Naive thymus-derived CD8-positive, alpha-beta T cell (primary cell): Measurements from ENCODE around the gene PRRX2. TPM values are rescaled to one million over a fixed set of nuclear protein-coding genes. Genes with fewer than 3 reads are reported as not detected.
A peak's percentile ranks its signal among the peaks of the same experiment; 100 is the strongest.
"Not testable (repeated sequence)": the region's sequence is repeated elsewhere in the genome, so short reads cannot be mapped to it uniquely, and the experiment has no call there.

ENCODE experiments used
- ATAC-seq, 2 donors: fragments of 150-1000 bp; cut with Tn5 transposase in 1 of 2; sonication (Bioruptor Pico), chemical (Tn5 transposase) in 1 of 2; 1 replicate in 1 of 2; 2 replicates in 1 of 2; pipeline ENCODE4 v1.10.0; 2021; ENCODE audit warnings: mild to moderate bottlenecking in 2 of 2, moderate library complexity in 2 of 2
- POLR2A ChIA-PET: fragments of 350-600 bp; sonication (Branson Sonifier 250); formaldehyde crosslinking; loops from one replicate; lab custom pipeline; 2021; ENCODE audit warnings: antibody characterized with exemption; lab: Charles Lee
- DNase-seq, 10 donors: peaks; one replicate each; pipeline versions ENCODE4 v3.0.0 to v3.0.0-alpha.2; 2020 to 2022
- H3K27ac Mint-ChIP-seq, 10 donors: one replicate each; pipeline ENCODE4 v1.8.0; 2020 to 2022; ENCODE audit warnings: mild to moderate bottlenecking in 10 of 10, mixed read lengths in 10 of 10, moderate library complexity in 4 of 10, inconsistent platforms in 1 of 10
- H3K27me3 Mint-ChIP-seq, 5 donors: one replicate each; pipeline ENCODE4 v1.8.0; 2021 to 2022; ENCODE audit warnings: mixed read lengths in 5 of 5
- H3K36me3 Mint-ChIP-seq, 3 donors: one replicate each; pipeline ENCODE4 v1.8.0; 2020 to 2022; ENCODE audit warnings: mixed read lengths in 3 of 3, mild to moderate bottlenecking in 2 of 3, inconsistent platforms in 1 of 3
- H3K4me1 Mint-ChIP-seq, 4 donors: one replicate each; pipeline ENCODE4 v1.8.0; 2021 to 2022; ENCODE audit warnings: mixed read lengths in 4 of 4
- H3K4me3 Mint-ChIP-seq, 10 donors: one replicate each; pipeline ENCODE4 v1.8.0; 2020 to 2022; ENCODE audit warnings: mild to moderate bottlenecking in 10 of 10, mixed read lengths in 10 of 10, moderate library complexity in 6 of 10, inconsistent platforms in 1 of 10
- H3K9me3 Mint-ChIP-seq, 9 donors: one replicate each; pipeline ENCODE4 v1.8.0; 2020 to 2022; ENCODE audit warnings: mixed read lengths in 9 of 9, mild to moderate bottlenecking in 3 of 9, inconsistent platforms in 1 of 9, moderate library complexity in 1 of 9
- polyA plus RNA-seq, 3 donors: library from polyadenylated mRNA; unstranded; fragments of 300-500 nt; fragmentation: Illumina TruSeq; gene quantifications; one replicate each; pipeline ENCODE4 v1.2.3, GENCODE V29; 2021
- total RNA-seq, 8 experiments: library from RNA in 2 of 8; stranded (reverse) in 2 of 8; gene quantifications; one replicate each; pipeline ENCODE4 v1.2.3 and lab custom pipeline; 2021 to 2026

PRRX2 gene
- total and polyA plus RNA-seq, 5 experiments from 2014 or later, result not detected

- no peak overlapping the region for H3K27ac Mint-ChIP-seq
- no peak for DNase-seq
- POLR2A ChIA-PET, result no interaction called here
- peaks cover 0 to 9% (median 3%) of the 10 kb centered on the region in 5 donors for H3K27me3 Mint-ChIP-seq
- no peaks in the 10 kb centered on the region for H3K9me3 Mint-ChIP-seq
- no peaks in the 10 kb centered on the region for H3K36me3 Mint-ChIP-seq
- ATAC-seq, result no peak
- H3K4me3 Mint-ChIP-seq, result no peak overlapping the region
- peaks cover 4 to 13% (median 10%) of the 10 kb centered on the region in 4 donors for H3K4me1 Mint-ChIP-seq
These were observed 70.1 kb downstream of the PRRX2 start for GRCh38 chr9:129735546-129735945.

DNA sequence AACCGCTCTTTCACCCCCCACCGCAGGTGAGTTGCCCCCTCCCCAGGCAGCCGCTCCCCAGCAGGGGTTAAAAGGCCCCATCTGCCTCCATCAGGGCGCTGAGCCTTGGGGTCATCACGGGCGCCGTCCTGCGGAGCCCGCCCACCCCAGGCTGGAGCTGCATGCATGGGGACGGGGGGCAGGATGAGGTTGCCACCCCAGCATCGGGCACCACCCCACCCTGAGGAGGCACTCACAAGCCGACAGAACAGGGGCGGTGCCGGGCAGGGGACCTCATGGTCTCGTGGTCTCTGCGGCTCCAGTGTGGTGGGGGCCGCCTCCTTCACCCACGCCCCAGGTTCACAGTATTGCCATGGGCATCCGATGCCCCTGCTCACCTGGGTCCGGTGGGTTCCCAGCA is 70.9 kb downstream of the PRRX2 start:
- no peak overlapping the region for H3K27ac Mint-ChIP-seq
- H3K27me3 Mint-ChIP-seq, result peaks cover 0 to 5% (median 3%) of the 10 kb centered on the region in 5 donors
- POLR2A ChIA-PET, result no interaction called here
- H3K4me1 Mint-ChIP-seq, result peaks cover 4 to 13% (median 10%) of the 10 kb centered on the region in 4 donors
- peak overlapping the region in 3 of 10 donors; percentile 24 to 70 (median 50) for H3K4me3 Mint-ChIP-seq
- ATAC-seq (no peak), DNase-seq (no peak)
- no peaks in the 10 kb centered on the region for H3K36me3 Mint-ChIP-seq
- no peaks in the 10 kb centered on the region for H3K9me3 Mint-ChIP-seq

GRCh38 chr9:129737479-129738274 is 72.2 kb downstream of the PRRX2 start:
- POLR2A ChIA-PET, result interaction anchor here (0.6 to 1.6 kb wide), 11 partner anchors 11 to 657 kb away, joined by 3 to 6 read pairs (median 4); partner anchors contain the start of genes DOLPP1 and TOR1B
- Mint-ChIP-seq H3K4me3 (peak overlapping the region; percentile 64 to 84 (median 76)), H3K4me1 (peaks cover 4 to 13% (median 10%) of the 10 kb centered on the region in 4 donors), H3K9me3 (no peaks in the 10 kb centered on the region), H3K27ac (peak overlapping the region; percentile 43 to 90 (median 73)), H3K27me3 (peaks cover 0 to 2% (median under 1%) of the 10 kb centered on the region in 5 donors), H3K36me3 (no peaks in the 10 kb centered on the region)
- ATAC-seq, result peak; percentile 90 to 91
- peak; percentile 70 to 94 (median 86) for DNase-seq

- POLR2A ChIA-PET, result interaction anchor here (0.9 kb wide), 1 partner anchor 383 kb away, joined by 3 read pairs; no protein-coding TSS in a partner anchor
- ATAC-seq (no peak), DNase-seq (no peak)
- Mint-ChIP-seq H3K9me3 (no peaks in the 10 kb centered on the region), H3K4me3 (peak overlapping the region in 8 of 10 donors; percentile 12 to 66 (median 52)), H3K36me3 (no peaks in the 10 kb centered on the region), H3K4me1 (peaks cover 4 to 13% (median 10%) of the 10 kb centered on the region in 4 donors), H3K27ac (peak overlapping the region in 5 of 10 donors; percentile 6 to 37 (median 27)), H3K27me3 (peaks cover 0 to 2% (median 0%) of the 10 kb centered on the region in 5 donors)
These were observed 74.0 kb downstream of the PRRX2 start for GRCh38 chr9:129739432-129739831.

DNA sequence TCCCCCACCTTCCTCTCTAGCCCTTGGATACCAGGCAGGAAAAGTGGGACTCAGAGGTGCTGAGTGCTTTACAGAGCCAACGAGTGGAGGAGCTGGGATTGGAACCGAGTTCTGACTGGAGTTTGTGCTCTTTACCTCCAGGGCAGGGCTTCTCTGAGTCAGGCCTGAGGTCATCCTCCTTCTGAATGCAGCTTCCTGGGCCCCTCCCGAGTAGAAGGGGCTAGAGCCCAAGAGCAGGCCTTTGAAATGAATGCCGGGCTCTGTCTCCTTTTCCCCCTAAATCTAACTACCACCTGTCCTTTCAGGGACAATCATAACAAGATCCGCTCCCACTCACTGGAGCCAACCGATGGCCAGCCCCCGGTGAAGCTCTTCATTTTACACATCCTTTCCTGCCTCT is 74.7 kb downstream of the PRRX2 start:
- H3K36me3 Mint-ChIP-seq, result no peaks in the 10 kb centered on the region
- peaks cover 0 to 2% (median 0%) of the 10 kb centered on the region in 5 donors for H3K27me3 Mint-ChIP-seq
- no peaks in the 10 kb centered on the region for H3K9me3 Mint-ChIP-seq
- peaks cover 4 to 13% (median 10%) of the 10 kb centered on the region in 4 donors for H3K4me1 Mint-ChIP-seq
- H3K4me3 Mint-ChIP-seq, result no peak overlapping the region
- POLR2A ChIA-PET, result no interaction called here
- ATAC-seq (no peak), DNase-seq (no peak)
- H3K27ac Mint-ChIP-seq, result no peak overlapping the region

DNA sequence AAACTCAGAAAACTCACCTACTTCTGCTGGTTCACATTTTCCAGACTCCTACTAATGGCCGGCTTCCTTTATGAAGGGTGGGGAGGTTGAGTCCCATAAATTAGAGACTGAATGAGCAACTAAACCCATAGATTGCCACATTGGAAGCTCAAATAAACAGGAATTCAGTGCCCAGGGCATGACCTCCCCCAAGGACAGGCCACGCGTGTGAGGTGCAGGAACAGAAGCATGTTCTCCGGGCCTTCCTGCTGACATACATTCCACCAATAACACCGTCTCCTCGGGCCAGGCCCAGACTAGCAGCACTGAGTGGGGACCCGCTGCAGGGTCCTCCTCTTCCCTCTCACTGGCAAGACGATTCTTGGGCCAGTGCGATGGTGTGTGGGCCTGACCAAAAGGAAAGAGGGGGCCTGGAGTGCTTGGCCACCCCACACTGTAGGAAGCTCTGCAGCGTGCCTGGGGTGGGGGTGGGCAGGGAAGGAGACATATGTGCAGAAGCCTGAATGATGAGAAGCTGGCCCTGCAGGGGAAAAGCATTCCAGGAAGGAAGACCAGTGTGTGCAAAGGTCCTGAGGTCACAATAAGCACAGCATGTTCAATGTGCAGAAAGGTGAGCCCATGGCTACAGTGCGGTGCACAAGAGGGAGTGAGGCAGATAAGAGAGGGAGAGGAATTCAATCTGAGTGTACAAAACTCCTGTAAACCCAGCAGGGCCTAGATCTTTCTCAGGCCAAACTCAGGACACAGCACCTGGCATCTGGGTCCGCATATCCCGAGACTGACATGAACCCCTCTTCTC is 75.4 kb downstream of the PRRX2 start:
- DNase-seq, result no peak
- no peaks in the 10 kb centered on the region for H3K9me3 Mint-ChIP-seq
- peaks cover 4 to 13% (median 10%) of the 10 kb centered on the region in 4 donors for H3K4me1 Mint-ChIP-seq
- no peak overlapping the region for H3K4me3 Mint-ChIP-seq
- POLR2A ChIA-PET, result no interaction called here
- H3K27ac Mint-ChIP-seq, result no peak overlapping the region
- peaks cover 0 to 2% (median 0%) of the 10 kb centered on the region in 5 donors for H3K27me3 Mint-ChIP-seq
- ATAC-seq, result no peak
- no peaks in the 10 kb centered on the region for H3K36me3 Mint-ChIP-seq

GRCh38 chr9:129745200-129745599 is 79.8 kb downstream of the PRRX2 start:
- POLR2A ChIA-PET, result no interaction called here
- Mint-ChIP-seq H3K4me3 (no peak overlapping the region), H3K9me3 (no peaks in the 10 kb centered on the region), H3K27me3 (no peaks in the 10 kb centered on the region), H3K4me1 (no peaks in the 10 kb centered on the region), H3K36me3 (no peaks in the 10 kb centered on the region), H3K27ac (no peak overlapping the region)
- ATAC-seq (no peak), DNase-seq (no peak)

DNA sequence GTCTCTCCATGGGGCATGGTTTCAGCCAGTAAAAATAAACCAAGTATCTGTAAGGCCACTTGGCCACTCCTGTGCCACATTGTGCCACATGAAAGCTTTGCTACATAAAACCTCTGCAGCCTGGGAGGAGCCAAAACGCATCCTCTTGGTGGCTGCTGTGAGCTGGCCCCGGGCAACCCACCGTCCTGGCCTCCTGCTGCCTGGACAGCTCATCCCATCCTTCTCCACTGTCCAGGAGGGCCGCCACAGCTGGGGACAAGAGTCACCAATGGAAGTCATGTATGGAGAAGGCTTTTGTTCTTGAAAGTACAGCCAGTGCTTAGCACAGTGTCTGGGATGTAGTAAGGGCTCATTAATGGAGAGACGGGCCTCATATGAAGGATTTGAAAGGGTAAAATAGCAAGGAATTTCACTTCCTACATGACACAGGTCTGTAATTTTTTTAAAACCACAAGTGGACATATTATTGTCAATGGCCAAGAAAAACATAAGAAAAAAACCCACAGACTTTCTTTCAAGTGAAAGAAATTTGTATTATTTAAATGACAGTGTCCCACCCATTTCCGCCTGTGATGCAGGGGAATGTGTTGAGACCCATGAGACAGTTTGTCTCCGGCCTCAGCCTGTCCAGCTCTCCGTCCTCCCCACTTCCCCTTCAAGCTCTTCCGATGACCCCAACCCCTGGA is 80.8 kb downstream of the PRRX2 start:
- no peaks in the 10 kb centered on the region for H3K36me3 Mint-ChIP-seq

DNA sequence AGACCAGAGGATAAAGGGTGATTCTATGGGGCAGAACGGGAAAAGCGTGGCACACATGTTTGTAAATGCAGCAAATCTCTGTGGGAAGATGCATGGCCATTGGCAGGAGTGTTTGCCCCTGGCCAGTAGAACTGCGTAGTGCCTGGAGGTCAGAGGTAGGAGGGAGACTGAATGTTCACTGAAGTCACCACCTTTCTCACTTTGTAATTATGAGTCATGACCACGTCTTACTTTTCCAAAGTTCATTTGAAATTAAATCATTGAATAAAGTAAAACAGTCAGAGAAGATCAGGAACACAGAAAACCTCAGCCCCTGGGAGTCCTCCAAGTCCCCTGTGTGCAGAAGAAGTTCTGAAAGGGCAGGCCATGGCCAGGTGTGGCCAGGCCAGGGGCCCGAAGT is 82.8 kb downstream of the PRRX2 start:
- H3K4me1 Mint-ChIP-seq, result peaks cover 7 to 10% (median 9%) of the 10 kb centered on the region in 4 donors
- peaks cover 0 to 4% (median 0%) of the 10 kb centered on the region in 5 donors for H3K27me3 Mint-ChIP-seq
- H3K36me3 Mint-ChIP-seq, result no peaks in the 10 kb centered on the region
- H3K4me3 Mint-ChIP-seq, result no peak overlapping the region
- ATAC-seq (no peak), DNase-seq (no peak)
- H3K9me3 Mint-ChIP-seq, result no peaks in the 10 kb centered on the region
- POLR2A ChIA-PET, result no interaction called here
- H3K27ac Mint-ChIP-seq, result no peak overlapping the region

More for the DNA sequence above, 80.8 kb downstream of the PRRX2 start:
- H3K4me3 Mint-ChIP-seq, result no peak overlapping the region
- POLR2A ChIA-PET, result no interaction called here
- ATAC-seq (no peak), DNase-seq (no peak)
- H3K27ac Mint-ChIP-seq, result no peak overlapping the region
- no peaks in the 10 kb centered on the region for H3K9me3 Mint-ChIP-seq
- no peaks in the 10 kb centered on the region for H3K27me3 Mint-ChIP-seq
- H3K4me1 Mint-ChIP-seq, result no peaks in the 10 kb centered on the region

- H3K27me3 Mint-ChIP-seq, H3K4me3 Mint-ChIP-seq, ATAC-seq, POLR2A ChIA-PET, DNase-seq, H3K36me3 Mint-ChIP-seq, H3K9me3 Mint-ChIP-seq: not testable (repeated sequence)
- H3K27ac Mint-ChIP-seq, result peak overlapping the region in 1 of 10 donors; percentile 68
- peaks cover 7 to 12% (median 9%) of the 10 kb centered on the region in 4 donors for H3K4me1 Mint-ChIP-seq
These were observed 83.6 kb downstream of the PRRX2 start for GRCh38 chr9:129749052-129749451.

DNA sequence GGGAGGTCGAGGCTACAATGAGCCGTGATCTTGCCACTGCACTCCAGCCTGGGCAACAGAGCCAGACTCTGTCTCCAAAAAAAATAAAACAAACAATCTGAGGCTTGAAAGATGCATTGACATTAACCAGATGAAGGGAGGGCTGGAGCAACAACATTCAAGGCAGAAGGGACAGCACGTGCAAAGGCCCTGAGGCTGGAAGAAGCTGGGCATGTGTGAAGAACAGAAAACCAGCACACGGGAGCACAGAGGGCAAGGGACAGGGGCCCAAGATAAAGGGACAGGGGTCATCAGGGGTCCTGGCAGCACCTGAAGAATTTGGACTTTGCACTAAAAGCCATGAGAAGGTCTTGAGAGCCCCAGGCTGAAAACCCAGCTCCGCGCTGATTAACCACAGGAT is 84.1 kb downstream of the PRRX2 start:
- DNase-seq, result no peak
- Mint-ChIP-seq H3K9me3 (no peaks in the 10 kb centered on the region), H3K4me3 (no peak overlapping the region), H3K27ac (peak overlapping the region in 2 of 10 donors; percentile 37 to 68), H3K27me3 (peaks cover 0 to 9% (median 3%) of the 10 kb centered on the region in 5 donors), H3K36me3 (no peaks in the 10 kb centered on the region), H3K4me1 (peaks cover 7 to 12% (median 9%) of the 10 kb centered on the region in 4 donors)
- ATAC-seq, result no peak
- POLR2A ChIA-PET, result no interaction called here

DNA sequence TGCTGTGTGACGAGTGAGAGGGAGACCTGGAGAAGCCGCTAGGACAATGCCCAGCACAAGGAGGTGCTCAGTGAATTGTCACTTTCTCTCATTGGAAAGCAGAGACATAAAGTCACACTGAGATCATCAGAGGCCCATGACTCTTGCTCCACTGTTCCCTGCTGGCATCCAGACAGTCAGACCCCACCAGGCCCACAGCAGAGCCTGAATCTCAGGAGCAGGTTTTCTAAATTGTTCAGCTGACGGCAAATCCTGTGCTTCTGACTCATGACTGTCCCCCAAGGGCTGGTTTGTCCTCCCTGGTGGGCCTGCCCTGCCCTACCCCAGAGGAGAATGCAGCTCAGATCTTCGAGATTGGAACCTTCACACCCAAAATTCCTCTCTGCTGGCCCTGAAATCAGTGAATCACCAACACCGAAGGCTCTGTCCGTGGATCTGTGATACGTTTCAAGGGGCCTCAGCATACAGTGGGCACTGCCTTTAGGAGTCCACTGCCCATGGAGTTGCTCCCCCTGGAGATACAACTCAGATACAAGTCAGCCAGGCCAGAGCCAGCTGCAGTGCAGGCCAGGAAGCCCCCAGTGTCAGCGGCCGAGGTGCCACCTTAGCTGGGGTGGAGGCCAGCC is 84.7 kb downstream of the PRRX2 start:
- Mint-ChIP-seq H3K36me3 (no peaks in the 10 kb centered on the region), H3K4me1 (peaks cover 7 to 12% (median 9%) of the 10 kb centered on the region in 4 donors), H3K9me3 (no peaks in the 10 kb centered on the region), H3K27ac (no peak overlapping the region), H3K4me3 (no peak overlapping the region), H3K27me3 (peaks cover 0 to 9% (median 3%) of the 10 kb centered on the region in 5 donors)
- POLR2A ChIA-PET, result no interaction called here
- no peak for DNase-seq
- no peak for ATAC-seq
